OCI-LY3 (cell line): ENCODE measurements around the gene PCDHGB2.
"Not testable (repeated sequence)": the region's sequence is repeated elsewhere in the genome, so short reads cannot be mapped to it uniquely, and the experiment has no call there.

Experiments
- H2AFZ ChIP-seq: fragments of 200-600, 300-600 bp; shearing (Covaris generic); 2 replicates; pipeline ENCODE4 v1.6.0; 2014; ENCODE audit warnings: antibody characterized with exemption, low read depth, low read length
- H3K27ac ChIP-seq: fragments of 200-600, 300-600 bp; sonication (generic); 2 replicates; pipeline ENCODE4 v1.5.1; 2014; ENCODE audit warnings: mild to moderate bottlenecking, low read length, moderate library complexity, mixed read lengths
- H3K27me3 ChIP-seq: fragments of 200-600, 300-600 bp; sonication (generic); 2 replicates; pipeline ENCODE4 v1.6.1; 2014; ENCODE audit warnings: low read depth, low read length, mixed read lengths
- H3K36me3 ChIP-seq: fragments of 200-600, 300-600 bp; sonication (generic); replicated peaks from 2 replicates; pipeline ENCODE3; 2014; ENCODE audit warnings: low read depth, low read length, mixed read lengths
- H3K4me1 ChIP-seq: fragments of 300-600, 200-600 bp; sonication (generic); 2 replicates; pipeline ENCODE4 v1.6.1; 2014; ENCODE audit warnings: low read length, mixed read lengths
- H3K4me2 ChIP-seq: fragments of 200-600, 300-600 bp; sonication (generic); 2 replicates; pipeline ENCODE4 v1.6.1; 2014; ENCODE audit warnings: low read length, mixed read lengths
- H3K4me3 ChIP-seq: fragments of 300-600, 200-600 bp; sonication (generic); 2 replicates; pipeline ENCODE4 v1.5.1; 2014; ENCODE audit warnings: antibody characterized with exemption, mild to moderate bottlenecking, low read length, moderate library complexity
- H3K79me2 ChIP-seq: fragments of 300-600, 200-600 bp; shearing (Covaris generic); 2 replicates; pipeline ENCODE4 v1.6.1; 2014; ENCODE audit warnings: mild to moderate bottlenecking, low read length, mixed read lengths
- H3K9ac ChIP-seq: fragments of 300-600, 200-600 bp; shearing (Covaris generic); 2 replicates; pipeline ENCODE4 v1.6.0; 2014; ENCODE audit warnings: mild to moderate bottlenecking, low read length, moderate library complexity
- H3K9me3 ChIP-seq: fragments of 200-600, 300-600 bp; shearing (Covaris generic); 2 replicates; pipeline ENCODE4 v1.6.1; 2014; ENCODE audit warnings: low read length, mixed read lengths; ENCODE audit not compliant: insufficient read depth
- H4K20me1 ChIP-seq: fragments of 200-600, 300-600 bp; sonication (generic); 2 replicates; pipeline ENCODE4 v1.6.1; 2016; ENCODE audit warnings: low read length, mixed read lengths; ENCODE audit not compliant: insufficient read depth
- CTCF ChIP-seq: fragments of 200-600, 300-600 bp; sonication (generic); IDR thresholded peaks from 2 replicates; pipeline ENCODE4 v1.5.1; 2014; ENCODE audit warnings: antibody characterized with exemption, low read length, low read depth
- EZH2phosphoT487 ChIP-seq: fragments of 200-600 bp; shearing (Covaris generic); IDR thresholded peaks from 2 replicates; pipeline ENCODE4 v1.6.1; 2018; ENCODE audit warnings: antibody characterized with exemption, mixed run types, low read depth

The PCDHGB2 gene

DNA sequence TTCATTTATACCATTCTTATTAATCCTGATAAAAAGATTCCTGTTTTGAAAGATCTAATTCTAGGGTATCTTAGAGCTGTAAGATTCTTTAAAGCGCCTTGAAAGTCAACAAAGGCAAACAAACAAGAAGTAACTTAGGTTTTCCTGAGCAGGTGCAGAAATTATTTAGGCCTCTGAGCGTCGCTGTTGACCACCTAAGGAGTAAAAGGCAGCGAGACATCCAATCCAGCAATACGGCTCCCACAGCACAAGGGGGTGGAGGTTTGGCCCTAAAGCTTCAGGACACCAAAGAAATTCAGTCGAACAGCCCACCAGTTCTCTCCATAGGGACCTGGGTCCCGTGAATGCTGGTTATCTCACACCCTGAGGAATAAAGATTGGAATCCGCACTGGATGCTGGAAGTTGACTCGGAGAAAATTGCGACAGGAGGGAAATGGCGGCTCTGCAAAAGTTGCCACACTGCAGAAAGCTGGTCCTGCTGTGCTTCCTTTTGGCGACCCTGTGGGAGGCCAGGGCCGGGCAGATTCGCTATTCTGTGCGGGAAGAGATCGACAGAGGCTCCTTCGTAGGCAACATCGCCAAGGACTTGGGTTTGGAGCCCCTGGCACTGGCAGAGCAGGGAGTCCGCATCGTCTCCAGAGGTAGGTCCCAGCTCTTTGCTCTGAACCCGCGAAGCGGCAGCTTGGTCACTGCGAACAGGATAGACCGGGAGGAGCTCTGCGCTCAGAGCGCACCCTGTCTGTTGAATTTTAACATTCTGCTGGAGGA lies 21.1 kb upstream of the PCDHGB2 start, which contains the start of gene PCDHGA2:
Gene PCDHGA2 (plus strand): TSS at position 223 of the 769 bp plus-strand sequence.
- H4K20me1 ChIP-seq: no peaks in the 10 kb centered on the region
- H3K4me1 ChIP-seq: no peaks in the 10 kb centered on the region
- no peak within 1 kb of the TSS for H2AFZ ChIP-seq
- no peaks in the 10 kb centered on the region for H3K9me3 ChIP-seq
- no peak within 1 kb of the TSS for H3K9ac ChIP-seq
- no peak within 1 kb of the TSS for H3K27ac ChIP-seq
- no peaks in the 10 kb centered on the region for H3K36me3 ChIP-seq
- H3K27me3 ChIP-seq: no peaks in the 10 kb centered on the region
- no peak for TF ChIP-seq CTCF
- TF ChIP-seq EZH2phosphoT487: no peak
- no peaks in the 10 kb centered on the region for H3K79me2 ChIP-seq
- no peak within 1 kb of the TSS for H3K4me2 ChIP-seq
- no peak within 1 kb of the TSS for H3K4me3 ChIP-seq

GRCh38 chr5:141340781-141341354 lies 18.9 kb upstream of the PCDHGB2 start:
- not testable (repeated sequence) for H3K4me1 ChIP-seq, H3K79me2 ChIP-seq, H3K4me3 ChIP-seq, H3K27me3 ChIP-seq, H2AFZ ChIP-seq, H4K20me1 ChIP-seq, H3K4me2 ChIP-seq, H3K9ac ChIP-seq, H3K9me3 ChIP-seq, H3K27ac ChIP-seq, H3K36me3 ChIP-seq

DNA sequence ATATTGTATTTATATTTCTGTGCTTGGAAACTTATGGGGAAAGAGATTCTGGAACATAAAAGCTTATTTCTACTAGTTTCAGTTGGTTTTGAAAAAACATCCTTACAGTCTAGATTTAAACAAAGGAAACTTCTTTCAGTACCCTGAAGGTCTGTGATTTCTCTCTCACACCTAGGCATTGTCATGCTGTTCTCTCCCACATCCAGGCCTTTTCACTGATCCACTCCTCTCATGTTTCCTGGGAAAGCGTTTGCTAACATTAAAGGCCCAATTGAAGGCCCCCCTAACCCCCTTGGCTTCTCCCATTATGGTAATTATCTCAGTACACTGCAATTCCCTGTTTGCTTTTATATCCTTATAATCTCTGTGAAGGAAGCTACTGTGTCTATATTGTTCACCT lies 17.0 kb upstream of the PCDHGB2 start:
- Histone ChIP-seq H3K4me2 (no peak overlapping the region), H2AFZ (no peak overlapping the region), H3K9me3 (no peaks in the 10 kb centered on the region), H3K79me2 (no peaks in the 10 kb centered on the region), H3K4me1 (no peaks in the 10 kb centered on the region), H3K4me3 (no peak overlapping the region), H4K20me1 (no peaks in the 10 kb centered on the region), H3K36me3 (no peaks in the 10 kb centered on the region), H3K27me3 (no peaks in the 10 kb centered on the region), H3K9ac (no peak overlapping the region), H3K27ac (no peak overlapping the region)
- TF ChIP-seq CTCF (no peak), EZH2phosphoT487 (no peak)

GRCh38 chr5:141343242-141343952 lies 16.4 kb upstream of the PCDHGB2 start, which contains the start of gene PCDHGA3:
PCDHGA3 (plus strand) TSS chr5:141343829; CDS start chr5:141344034, 205 bp downstream.
- Histone ChIP-seq H4K20me1 (no peaks in the 10 kb centered on the region), H3K4me3 (no peak within 1 kb of the TSS)

More at GRCh38 chr5:141343242-141343952, 16.4 kb upstream of the PCDHGB2 start, which contains the start of gene PCDHGA3:
- Histone ChIP-seq H3K27ac (no peak within 1 kb of the TSS), H3K27me3 (no peaks in the 10 kb centered on the region), H3K9ac (no peak within 1 kb of the TSS), H3K79me2 (no peaks in the 10 kb centered on the region), H3K4me1 (no peaks in the 10 kb centered on the region), H2AFZ (no peak within 1 kb of the TSS), H3K4me2 (no peak within 1 kb of the TSS), H3K9me3 (no peaks in the 10 kb centered on the region), H3K36me3 (no peaks in the 10 kb centered on the region)
- TF ChIP-seq EZH2phosphoT487: no peak
- no peak for TF ChIP-seq CTCF
